Breast epithelium (tissue), 3 donors: Measurements from ENCODE around the gene SPARCL1.

Experiments
- CTCF ChIP-seq, 3 donors: fragments of 450-650 bp; IDR thresholded peaks; one replicate each; pipeline ENCODE4 v1.5.1; 2016 to 2017; ENCODE audit warnings: antibody characterized with exemption in 3 of 3, mild to moderate bottlenecking in 3 of 3, moderate library complexity in 3 of 3
- POLR2A ChIP-seq: fragments of 450-650 bp; IDR thresholded peaks from one replicate; pipeline ENCODE4 v1.6.1; 2016; ENCODE audit warnings: antibody characterized with exemption, mild to moderate bottlenecking, moderate library complexity

GRCh38 chr4:87426865-87427517, 102.2 kb downstream of the SPARCL1 start:
- TF ChIP-seq CTCF (IDR thresholded peaks at IDR 0.05) = no peak
- no peak for TF ChIP-seq POLR2A
